Ovary (tissue), 3 donors: ENCODE measurements around the gene MORN4.

ENCODE experiments used
- CTCF ChIP-seq, 3 donors: fragments of 450-650 bp in 2 of 3; fragments of 200-600 bp in 1 of 3; IDR thresholded peaks; one replicate each; pipeline versions ENCODE4 v1.5.1 to v1.8.0; 2016 to 2022; ENCODE audit warnings: antibody characterized with exemption in 3 of 3, mild to moderate bottlenecking in 1 of 3
- EP300 ChIP-seq: sonication (generic); formaldehyde crosslinking; IDR thresholded peaks from one replicate; pipeline ENCODE4 v1.6.1; 2017; ENCODE audit warnings: antibody characterized with exemption
- donor health status: DM: no; HTN: no; CAD: no.

GRCh38 chr10:97607095-97607636, 26.1 kb downstream of the MORN4 start:
- no peak for TF ChIP-seq CTCF (IDR thresholded peaks at IDR 0.05)
- no peak for TF ChIP-seq EP300
